IPS-11a (cell line): ENCODE measurements around the gene TRIM15.
"Not testable (repeated sequence)": the region's sequence is repeated elsewhere in the genome, so short reads cannot be mapped to it uniquely, and the experiment has no call there.

Experiments
- H3K4me3 ChIP-seq: one replicate; pipeline ENCODE4 v1.5.1; 2013; ENCODE audit warnings: low read depth, low read length, control low read depth

Gene TRIM15

GRCh38 chr6:30163090-30163917, at the start of gene TRIM15:
Gene TRIM15, plus strand, starts transcription at chr6:30163546. Its CDS starts 139 bp downstream, at chr6:30163685.
- no peak within 1 kb of the TSS for H3K4me3 ChIP-seq

GRCh38 chr6:30113841-30114240, 49.5 kb upstream of the TRIM15 start:
- no peak overlapping the region for H3K4me3 ChIP-seq

- no peak overlapping the region for H3K4me3 ChIP-seq
Observed at GRCh38 chr6:30116724-30117123, 46.6 kb upstream of the TRIM15 start.

GRCh38 chr6:30118691-30119090, 44.7 kb upstream of the TRIM15 start:
- H3K4me3 ChIP-seq = not testable (repeated sequence)

GRCh38 chr6:30121446-30122366, 41.6 kb upstream of the TRIM15 start:
- H3K4me3 ChIP-seq = no peak overlapping the region

GRCh38 chr6:30122515-30122914, 40.8 kb upstream of the TRIM15 start:
- no peak overlapping the region for H3K4me3 ChIP-seq

- H3K4me3 ChIP-seq = peak overlapping the region; percentile 41
Observed at GRCh38 chr6:30127238-30128093, 35.9 kb upstream of the TRIM15 start.

- H3K4me3 ChIP-seq = no peak overlapping the region
Observed at GRCh38 chr6:30129265-30130178, 33.8 kb upstream of the TRIM15 start.

- H3K4me3 ChIP-seq = no peak overlapping the region
Observed at GRCh38 chr6:30130179-30130679, 33.1 kb upstream of the TRIM15 start.

- H3K4me3 ChIP-seq = no peak overlapping the region
Observed at GRCh38 chr6:30130887-30131862, 32.2 kb upstream of the TRIM15 start.

- no peak overlapping the region for H3K4me3 ChIP-seq
Observed at GRCh38 chr6:30131947-30132497, 31.3 kb upstream of the TRIM15 start.

- no peak overlapping the region for H3K4me3 ChIP-seq
Observed at GRCh38 chr6:30135147-30135546, 28.2 kb upstream of the TRIM15 start.

GRCh38 chr6:30135757-30136156, 27.6 kb upstream of the TRIM15 start, which contains the start of gene TRIM40:
Gene TRIM40, plus strand, starts transcription at chr6:30136140. Its CDS starts 897 bp downstream, at chr6:30137037.
- no peak within 1 kb of the TSS for H3K4me3 ChIP-seq

GRCh38 chr6:30136570-30137286, 26.6 kb upstream of the TRIM15 start:
- no peak overlapping the region for H3K4me3 ChIP-seq

GRCh38 chr6:30140240-30140639, 23.1 kb upstream of the TRIM15 start:
- not testable (repeated sequence) for H3K4me3 ChIP-seq

- H3K4me3 ChIP-seq = no peak overlapping the region
Observed at GRCh38 chr6:30142665-30143064, 20.7 kb upstream of the TRIM15 start.

GRCh38 chr6:30143780-30144179, 19.6 kb upstream of the TRIM15 start:
- H3K4me3 ChIP-seq = no peak overlapping the region
